Ramos (cell line): Measurements from ENCODE around the gene PRRG2.

ENCODE experiments used
- in situ Hi-C: fragments of 300-500 bp; cut with MboI; formaldehyde crosslinking; loops from one replicate; pipeline ENCODE4 v1.14.3; 2022; ENCODE audit warnings: low sequenced_read_pairs; ENCODE audit not compliant: unreplicated experiment

The PRRG2 gene

GRCh38 chr19:49635530-49636232 lies 54.6 kb downstream of the PRRG2 start:
- in situ Hi-C loops: no loop called here

- in situ Hi-C loops: no loop called here
Observed at GRCh38 chr19:49636233-49636932, 55.3 kb downstream of the PRRG2 start.

GRCh38 chr19:49637821-49638738 lies 57.0 kb downstream of the PRRG2 start:
- in situ Hi-C loops: no loop called here

- in situ Hi-C loops: no loop called here
Observed at GRCh38 chr19:49639401-49640112, 58.4 kb downstream of the PRRG2 start.

DNA sequence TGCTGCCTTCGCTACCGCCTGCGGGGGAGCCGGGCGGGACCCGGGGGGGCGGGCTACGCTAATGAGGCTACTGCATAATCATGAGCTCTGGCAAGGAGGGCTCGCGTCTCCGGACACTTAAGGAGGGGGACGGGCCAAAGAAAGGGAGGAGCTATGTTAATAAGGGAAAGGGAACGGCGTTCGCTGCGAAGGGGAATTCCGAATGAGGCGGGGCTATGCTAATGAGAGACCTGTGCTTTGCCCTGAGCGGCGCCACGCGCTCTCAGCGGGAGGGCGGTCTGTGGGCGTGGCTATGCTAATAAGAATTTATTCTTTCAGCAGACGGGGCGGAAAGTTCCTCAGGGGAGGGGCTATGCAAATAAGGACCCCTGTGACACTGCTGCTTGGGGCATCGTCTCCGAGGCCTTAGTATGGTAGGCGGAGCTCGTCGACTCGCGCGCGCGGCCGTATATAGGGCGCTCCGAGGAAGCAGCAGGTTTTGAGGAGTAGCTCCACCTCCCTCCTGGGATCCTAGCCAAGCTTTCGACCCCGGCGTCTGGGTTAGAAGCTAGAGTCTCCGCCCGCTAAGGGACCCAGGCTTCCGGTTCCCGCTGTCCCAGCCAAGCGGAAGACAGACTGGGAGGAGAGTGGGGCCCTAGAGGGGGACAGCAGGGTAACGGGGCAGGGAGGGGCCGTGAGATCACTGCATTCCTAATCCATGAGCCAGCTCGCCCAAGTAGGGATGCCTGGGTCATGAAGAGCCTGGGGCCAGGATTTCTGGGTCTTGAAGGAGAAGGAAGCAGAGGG lies 59.2 kb downstream of the PRRG2 start, which contains the start of gene RRAS:
Gene RRAS (minus strand): TSS at position 31 of the 786 bp plus-strand sequence. CDS start 45 bp downstream, outside the sequence.
- in situ Hi-C loops: no loop called here
